Endothelial cell of umbilical vein (primary cell): ENCODE data around the gene GNL2. TPM values are rescaled to one million over a fixed set of nuclear protein-coding genes. Genes with fewer than 3 reads are reported as not detected.
"Not testable (repeated sequence)": the region's sequence is repeated elsewhere in the genome, so short reads cannot be mapped to it uniquely, and the experiment has no call there.

ENCODE experiments used
- BruUV-seq: library from RNA; stranded (reverse); fragments of 400-500 nt; replicated peaks from 2 replicates; lab custom pipeline; 2021; lab: Mats Ljungman, UMichigan
- CTCF ChIA-PET: fragments of 300-600, 350-600 bp; sonication (Branson Sonifier 250); formaldehyde crosslinking; loops from one replicate; lab custom pipeline; 2021; ENCODE audit warnings: antibody characterized with exemption, inconsistent platforms; lab: Charles Lee
- POLR2A ChIA-PET: fragments of 300-600, 350-600 bp; sonication (Branson Sonifier 250); formaldehyde crosslinking; loops from one replicate; lab custom pipeline; 2021; ENCODE audit warnings: antibody characterized with exemption, inconsistent platforms; lab: Charles Lee
- DNase-seq: peaks from one replicate; pipeline ENCODE4 v3.0.0-alpha.2; 2011; ENCODE audit warnings: low read depth, low spot score
- FAIRE-seq: peaks from 2 replicates; lab custom pipeline; 2011; peaks lifted over from hg19 to GRCh38; lab: Jason Lieb, UNC
- H2AFZ ChIP-seq: 2 replicates; pipeline ENCODE4 v1.6.0; 2012; ENCODE audit warnings: low read depth, low read length, control low read depth, inconsistent platforms
- H3K27ac ChIP-seq: 2 replicates; pipeline ENCODE4 v1.5.1; 2011; ENCODE audit warnings: low read depth, mild to moderate bottlenecking, control low read depth, low read length, moderate library complexity; ENCODE audit not compliant: insufficient read depth
- H3K27me3 ChIP-seq, 2 experiments: 2 replicates each; pipeline versions ENCODE4 v1.6.0 to v1.6.1; 2011; ENCODE audit warnings: low read length in 2 of 2, mixed read lengths in 1 of 2; ENCODE audit not compliant: control insufficient read depth in 2 of 2, insufficient read depth in 2 of 2
- H3K36me3 ChIP-seq, 2 experiments: 2 replicates in 1 of 2; 3 replicates in 1 of 2; pipeline ENCODE4 v1.5.1; 2011; ENCODE audit warnings: low read length in 2 of 2, mild to moderate bottlenecking in 1 of 2, moderate library complexity in 1 of 2; ENCODE audit not compliant: control insufficient read depth in 2 of 2, insufficient read depth in 2 of 2; ENCODE audit errors: extremely low read depth in 1 of 2
- H3K4me1 ChIP-seq: 3 replicates; pipeline ENCODE4 v1.5.1; 2011; ENCODE audit warnings: mild to moderate bottlenecking, low read length; ENCODE audit not compliant: control insufficient read depth, insufficient read depth; ENCODE audit errors: extremely low read depth
- H3K4me2 ChIP-seq: 2 replicates; pipeline ENCODE4 v1.6.1; 2011; ENCODE audit warnings: low read length, control low read depth, mixed read lengths; ENCODE audit not compliant: insufficient read depth
- H3K4me3 ChIP-seq, 3 experiments: fragments of 200-600 bp in 1 of 3; sonication (generic), shearing (Covaris generic) in 1 of 3; replicated peaks in 1 of 3; 2 replicates each; pipeline ENCODE4 v1.5.1; 2011 to 2016; ENCODE audit warnings: control low read depth in 3 of 3, low read length in 3 of 3, mild to moderate bottlenecking in 2 of 3, inconsistent platforms in 1 of 3, low read depth in 1 of 3, moderate library complexity in 1 of 3; ENCODE audit not compliant: insufficient read depth in 1 of 3
- H3K79me2 ChIP-seq: 2 replicates; pipeline ENCODE4 v1.6.0; 2012; ENCODE audit warnings: low read length, inconsistent platforms; ENCODE audit not compliant: control insufficient read depth, insufficient read depth
- H3K9ac ChIP-seq: replicated peaks from 2 replicates; pipeline ENCODE3; 2011; ENCODE audit warnings: low read length, control low read depth; ENCODE audit not compliant: insufficient read depth; ENCODE audit errors: extremely low read depth
- H3K9me1 ChIP-seq: replicated peaks from 3 replicates; pipeline ENCODE4 v1.6.0; 2011; ENCODE audit warnings: mild to moderate bottlenecking, low read length; ENCODE audit not compliant: control insufficient read depth, insufficient read depth; ENCODE audit errors: extremely low read depth
- H3K9me3 ChIP-seq: replicated peaks from 2 replicates; pipeline ENCODE4 v1.5.1; 2012; ENCODE audit warnings: low read length, inconsistent platforms; ENCODE audit not compliant: control insufficient read depth, insufficient read depth
- H4K20me1 ChIP-seq: replicated peaks from 2 replicates; pipeline ENCODE3; 2011; ENCODE audit warnings: mild to moderate bottlenecking, low read length; ENCODE audit not compliant: control insufficient read depth, insufficient read depth; ENCODE audit errors: extremely low read depth
- EZH2 ChIP-seq: IDR thresholded peaks from 2 replicates; pipeline ENCODE4 v1.6.1; 2012; ENCODE audit warnings: borderline replicate concordance, low read depth, mild to moderate bottlenecking, moderate library complexity, low read length, inconsistent platforms; ENCODE audit not compliant: severe bottlenecking
- dilution Hi-C: fragments of 300-500 bp; cut with MboI; formaldehyde crosslinking; loops from one replicate; pipeline ENCODE4 v1.15.0; 2019; ENCODE audit warnings: low sequenced_read_pairs; ENCODE audit not compliant: extremely low pct_ligation_motif_present
- intact Hi-C: fragments of 100-400 bp; cut with micrococcal nuclease; formaldehyde crosslinking; loops from one replicate; pipeline ENCODE4 v1.10.0; 2022
- polyA plus RNA-seq, 4 experiments: library from polyadenylated mRNA; depleted of rRNA in 3 of 4; stranded (reverse) in 3 of 4; unstranded in 1 of 4; fragments of >200 nt; gene quantifications; 2 replicates each; pipeline versions ENCODE4 v1.2.1 to v1.2.3, GENCODE V29; 2011 to 2012; ENCODE audit warnings: missing spikeins in 1 of 4
- total RNA-seq: library from RNA; stranded (reverse); gene quantifications from 2 replicates; pipeline ENCODE4 v1.2.3, GENCODE V29; 2021

Gene GNL2
- total and polyA plus RNA-seq, 2 donors (not counting 3 experiments of a cell fraction or from before 2014, with no cell fraction given): 18.0 to 55.5 TPM

DNA sequence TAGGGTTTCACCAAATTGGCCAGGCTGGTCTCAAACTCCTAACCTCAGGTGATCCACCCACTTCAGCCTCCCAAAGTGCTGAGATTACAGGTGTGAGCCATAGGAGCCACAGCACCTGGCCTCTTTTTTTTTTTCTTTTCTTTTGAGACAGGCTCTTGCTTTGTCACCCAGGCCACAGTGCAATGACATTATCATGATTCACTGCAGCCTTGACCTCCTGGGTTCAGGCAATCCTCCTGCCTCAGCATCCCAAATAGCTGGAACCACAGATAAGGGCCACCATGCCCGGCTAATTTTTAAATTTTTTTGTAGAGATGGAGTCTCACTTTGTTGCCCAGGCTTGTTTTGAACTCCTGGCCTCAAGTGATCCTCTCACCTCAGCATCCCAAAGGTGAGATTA is 65.8 kb downstream of the GNL2 start:
- H3K4me2 ChIP-seq, POLR2A ChIA-PET, H3K9me3 ChIP-seq, H4K20me1 ChIP-seq, FAIRE-seq, H3K79me2 ChIP-seq, H3K9me1 ChIP-seq, H3K36me3 ChIP-seq, H3K9ac ChIP-seq, H2AFZ ChIP-seq, H3K4me3 ChIP-seq, BruUV-seq, intact Hi-C loops, H3K27me3 ChIP-seq, dilution Hi-C loops, DNase-seq, CTCF ChIA-PET, H3K27ac ChIP-seq: not testable (repeated sequence)
- peaks cover 17% of the 10 kb centered on the region for H3K4me1 ChIP-seq

DNA sequence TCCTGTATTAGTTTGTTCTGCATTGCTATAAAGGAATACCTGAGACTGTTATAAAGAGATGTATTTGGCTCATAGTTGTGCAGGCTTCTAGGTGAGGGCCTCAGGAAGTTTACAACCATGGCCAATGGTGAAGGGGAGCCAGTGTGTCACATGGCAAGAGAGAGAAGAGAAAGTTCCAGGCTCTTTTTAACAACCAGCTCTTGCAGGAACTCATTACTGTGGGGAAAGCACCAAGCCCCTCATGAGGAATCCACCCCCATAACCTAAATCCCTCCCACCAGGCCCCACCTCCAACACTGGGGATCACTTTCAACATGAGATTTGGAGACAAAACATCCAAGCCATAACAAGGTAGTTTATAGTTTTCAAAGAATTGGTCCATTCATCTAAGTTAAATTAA is 76.1 kb downstream of the GNL2 start:
- BruUV-seq: no TSS peak
- no peak for TF ChIP-seq EZH2
- CTCF ChIA-PET: no interaction called here

DNA sequence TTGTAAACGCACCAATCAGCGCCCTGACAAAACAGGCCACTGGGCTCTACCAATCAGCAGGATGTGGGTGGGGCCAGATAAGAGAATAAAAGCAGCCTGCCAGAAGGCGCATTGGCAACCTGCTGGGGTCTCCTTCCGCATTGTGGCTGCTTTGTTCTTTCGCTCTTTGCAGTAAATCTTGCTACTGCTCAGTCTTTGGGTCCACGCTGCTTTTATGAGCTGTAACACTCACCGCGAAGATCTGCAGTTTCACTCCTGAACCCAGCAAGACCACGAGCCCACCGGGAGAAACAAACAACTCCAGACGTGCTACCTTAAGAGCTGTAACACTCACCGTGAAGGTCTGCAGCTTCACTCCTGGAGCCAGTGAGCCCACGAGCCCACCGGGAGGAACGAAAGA is 76.8 kb downstream of the GNL2 start:
- H3K9ac ChIP-seq, H3K4me3 ChIP-seq, BruUV-seq, H3K79me2 ChIP-seq, dilution Hi-C loops, DNase-seq, FAIRE-seq, H3K27me3 ChIP-seq, H3K4me2 ChIP-seq, H3K36me3 ChIP-seq, intact Hi-C loops, H3K4me1 ChIP-seq, H3K9me3 ChIP-seq, POLR2A ChIA-PET, H2AFZ ChIP-seq, H3K9me1 ChIP-seq, H4K20me1 ChIP-seq, CTCF ChIA-PET, H3K27ac ChIP-seq: not testable (repeated sequence)

More for the DNA sequence above, 76.1 kb downstream of the GNL2 start:
- Histone ChIP-seq H3K4me3 (no peak overlapping the region), H3K4me1 (peaks cover 6% of the 10 kb centered on the region), H3K36me3 (no peaks in the 10 kb centered on the region), H3K4me2 (no peak overlapping the region), H3K79me2 (no peaks in the 10 kb centered on the region), H3K9me3 (no peaks in the 10 kb centered on the region), H3K27ac (no peak overlapping the region), H3K9ac (no peak overlapping the region), H2AFZ (no peak overlapping the region), H3K9me1 (no peaks in the 10 kb centered on the region), H4K20me1 (no peaks in the 10 kb centered on the region), H3K27me3 (no peaks in the 10 kb centered on the region)
- no peak for FAIRE-seq
- POLR2A ChIA-PET: no interaction called here
- intact Hi-C loops: no loop called here
- dilution Hi-C loops: no loop called here
- no peak for DNase-seq

DNA sequence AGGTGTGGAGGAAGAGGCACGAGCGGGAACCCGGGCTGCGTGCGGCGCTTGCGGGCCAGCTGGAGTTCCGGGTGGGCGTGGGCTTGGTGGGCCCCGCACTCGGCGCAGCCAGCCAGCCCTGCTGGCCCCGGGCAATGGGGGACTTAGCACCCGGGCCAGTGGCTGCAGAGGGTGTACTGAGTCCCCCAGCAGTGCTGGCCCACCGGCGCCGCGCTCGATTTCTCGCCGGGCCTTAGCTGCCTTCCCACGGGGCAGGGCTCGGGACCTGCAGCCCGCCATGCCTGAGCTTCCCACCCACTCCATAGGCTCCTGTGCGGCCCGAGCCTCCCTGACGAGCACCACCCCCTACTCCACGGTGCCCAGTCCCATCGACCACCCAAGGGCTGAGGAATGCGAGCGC is 77.5 kb downstream of the GNL2 start:
- intact Hi-C loops, H3K9me3 ChIP-seq, dilution Hi-C loops, DNase-seq, FAIRE-seq, H3K79me2 ChIP-seq, H3K36me3 ChIP-seq, H3K4me3 ChIP-seq, H2AFZ ChIP-seq, BruUV-seq, H3K27me3 ChIP-seq, POLR2A ChIA-PET, CTCF ChIA-PET, H3K4me2 ChIP-seq, H3K27ac ChIP-seq, H3K9ac ChIP-seq, H3K9me1 ChIP-seq, H4K20me1 ChIP-seq: not testable (repeated sequence)
- H3K4me1 ChIP-seq: peaks cover 13% of the 10 kb centered on the region
